Left ventricle myocardium inferior (tissue), 1 donor: ENCODE measurements around the gene PCBP3. TPM values are rescaled to one million over a fixed set of nuclear protein-coding genes. Genes with fewer than 3 reads are reported as not detected.
"Not testable (repeated sequence)": the region's sequence is repeated elsewhere in the genome, so short reads cannot be mapped to it uniquely, and the experiment has no call there.

ENCODE experiments used
- DNase-seq: peaks from one replicate; pipeline ENCODE4 v3.0.0-alpha.2; 2020
- H3K27ac ChIP-seq: fragments of 200-600 bp; replicated peaks from 2 replicates; pipeline ENCODE4 v1.8.0; 2021
- H3K27me3 ChIP-seq: fragments of 200-600 bp; 2 replicates; pipeline ENCODE4 v1.8.0; 2021; ENCODE audit warnings: low read depth
- H3K36me3 ChIP-seq: fragments of 200-600 bp; 2 replicates; pipeline ENCODE4 v1.8.0; 2021
- H3K4me1 ChIP-seq: fragments of 200-600 bp; 2 replicates; pipeline ENCODE4 v1.8.0; 2021
- H3K4me3 ChIP-seq: fragments of 200-600 bp; 2 replicates; pipeline ENCODE4 v1.8.0; 2021; ENCODE audit warnings: mild to moderate bottlenecking, moderate library complexity
- H3K9me3 ChIP-seq: fragments of 200-600 bp; replicated peaks from 2 replicates; pipeline ENCODE4 v1.8.0; 2021
- CTCF ChIP-seq: fragments of 200-600 bp; IDR thresholded peaks from 2 replicates; pipeline ENCODE4 v1.8.0; 2021; ENCODE audit warnings: antibody characterized with exemption, mild to moderate bottlenecking, borderline replicate concordance
- intact Hi-C: fragments of 100-400 bp; cut with micrococcal nuclease; formaldehyde crosslinking; loops from one replicate; pipeline ENCODE4 v1.11.0; 2022
- total RNA-seq: library from RNA; stranded (reverse); fragmentation: NEBNext Ultra II Directional; extraction: Animal tissue kit (Norgen Biotek cat#: 25700); gene quantifications from one replicate; pipeline ENCODE4 v1.2.1, GENCODE V29; 2021
- donor health status: DM: no; HTN: yes; CAD: no; lungs with severe emphysema.

PCBP3 gene
- total RNA-seq, 1 donor from 2014 or later: 2.9 TPM

- DNase-seq, H3K4me3 ChIP-seq, H3K27ac ChIP-seq, H3K4me1 ChIP-seq, H3K27me3 ChIP-seq, H3K36me3 ChIP-seq, intact Hi-C loops: not testable (repeated sequence)
- H3K9me3 ChIP-seq: peaks cover 36% of the 10 kb centered on the region
Measured at GRCh38 chr21:45662623-45663245, 19.2 kb downstream of the PCBP3 start.

- H3K27ac ChIP-seq: no peak overlapping the region
- H3K9me3 ChIP-seq: peaks cover 32% of the 10 kb centered on the region
- no peaks in the 10 kb centered on the region for H3K36me3 ChIP-seq
- H3K4me3 ChIP-seq: no peak overlapping the region
- intact Hi-C loops: no loop called here
- DNase-seq: no peak
- no peak for TF ChIP-seq CTCF
- H3K27me3 ChIP-seq: no peaks in the 10 kb centered on the region
- H3K4me1 ChIP-seq: no peaks in the 10 kb centered on the region
Measured at GRCh38 chr21:45669382-45669781, 25.9 kb downstream of the PCBP3 start.

GRCh38 chr21:45670731-45671130 is 27.2 kb downstream of the PCBP3 start:
- Histone ChIP-seq H3K4me3 (no peak overlapping the region), H3K27ac (no peak overlapping the region), H3K27me3 (no peaks in the 10 kb centered on the region), H3K4me1 (no peaks in the 10 kb centered on the region), H3K9me3 (peaks cover 25% of the 10 kb centered on the region), H3K36me3 (no peaks in the 10 kb centered on the region)
- no peak for DNase-seq
- intact Hi-C loops: no loop called here
- TF ChIP-seq CTCF: no peak

- H3K4me1 ChIP-seq, H3K36me3 ChIP-seq, H3K27me3 ChIP-seq, H3K27ac ChIP-seq, DNase-seq, H3K9me3 ChIP-seq, H3K4me3 ChIP-seq, intact Hi-C loops: not testable (repeated sequence)
Measured at GRCh38 chr21:45678790-45679189, 35.3 kb downstream of the PCBP3 start.

GRCh38 chr21:45680215-45680614 is 36.7 kb downstream of the PCBP3 start:
- no peak for DNase-seq
- H3K27me3 ChIP-seq: peaks cover 6% of the 10 kb centered on the region
- no peak overlapping the region for H3K4me3 ChIP-seq
- TF ChIP-seq CTCF: no peak
- H3K9me3 ChIP-seq: no peaks in the 10 kb centered on the region
- intact Hi-C loops: no loop called here
- H3K4me1 ChIP-seq: no peaks in the 10 kb centered on the region
- no peak overlapping the region for H3K27ac ChIP-seq
- H3K36me3 ChIP-seq: no peaks in the 10 kb centered on the region

- H3K27me3 ChIP-seq: no peaks in the 10 kb centered on the region
- H3K4me1 ChIP-seq: peaks cover 14% of the 10 kb centered on the region
- no peak for TF ChIP-seq CTCF
- H3K9me3 ChIP-seq: peaks cover 4% of the 10 kb centered on the region
- intact Hi-C loops: no loop called here
- H3K4me3 ChIP-seq: no peak overlapping the region
- H3K27ac ChIP-seq: no peak overlapping the region
- no peak for DNase-seq
- H3K36me3 ChIP-seq: no peaks in the 10 kb centered on the region
Measured at GRCh38 chr21:45695086-45695485, 51.6 kb downstream of the PCBP3 start.
